LNCAP (cell line): ENCODE data around the gene RNLS.

Experiments used
- TF ChIP-seq, protein P1 (sequence below): fragments of 450-650 bp; IDR thresholded peaks from 2 replicates; pipeline ENCODE4 v1.5.1; 2017; ENCODE audit warnings: mild to moderate bottlenecking

The RNLS gene

DNA sequence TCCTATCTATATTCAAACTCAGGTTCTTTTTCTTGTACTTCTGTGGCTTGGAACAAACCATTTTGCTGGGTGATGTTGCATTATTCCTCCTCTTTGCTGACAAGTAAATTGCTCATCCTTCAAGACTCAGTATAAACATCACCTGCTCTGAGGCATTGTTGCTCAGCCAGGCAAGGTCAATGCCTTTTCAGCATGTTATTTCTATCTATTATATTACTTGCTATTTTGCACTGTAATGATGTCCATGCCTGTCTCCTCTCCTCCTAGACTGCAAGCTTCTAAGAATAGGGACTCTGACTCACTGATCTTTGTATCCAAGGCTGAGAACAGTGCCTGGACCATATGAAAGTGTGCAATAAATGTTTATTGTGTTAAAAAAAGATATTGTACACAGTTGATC lies 293.8 kb downstream of the RNLS start:
- TF ChIP-seq, protein P1, sequence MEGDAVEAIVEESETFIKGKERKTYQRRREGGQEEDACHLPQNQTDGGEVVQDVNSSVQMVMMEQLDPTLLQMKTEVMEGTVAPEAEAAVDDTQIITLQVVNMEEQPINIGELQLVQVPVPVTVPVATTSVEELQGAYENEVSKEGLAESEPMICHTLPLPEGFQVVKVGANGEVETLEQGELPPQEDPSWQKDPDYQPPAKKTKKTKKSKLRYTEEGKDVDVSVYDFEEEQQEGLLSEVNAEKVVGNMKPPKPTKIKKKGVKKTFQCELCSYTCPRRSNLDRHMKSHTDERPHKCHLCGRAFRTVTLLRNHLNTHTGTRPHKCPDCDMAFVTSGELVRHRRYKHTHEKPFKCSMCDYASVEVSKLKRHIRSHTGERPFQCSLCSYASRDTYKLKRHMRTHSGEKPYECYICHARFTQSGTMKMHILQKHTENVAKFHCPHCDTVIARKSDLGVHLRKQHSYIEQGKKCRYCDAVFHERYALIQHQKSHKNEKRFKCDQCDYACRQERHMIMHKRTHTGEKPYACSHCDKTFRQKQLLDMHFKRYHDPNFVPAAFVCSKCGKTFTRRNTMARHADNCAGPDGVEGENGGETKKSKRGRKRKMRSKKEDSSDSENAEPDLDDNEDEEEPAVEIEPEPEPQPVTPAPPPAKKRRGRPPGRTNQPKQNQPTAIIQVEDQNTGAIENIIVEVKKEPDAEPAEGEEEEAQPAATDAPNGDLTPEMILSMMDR = no peak

DNA sequence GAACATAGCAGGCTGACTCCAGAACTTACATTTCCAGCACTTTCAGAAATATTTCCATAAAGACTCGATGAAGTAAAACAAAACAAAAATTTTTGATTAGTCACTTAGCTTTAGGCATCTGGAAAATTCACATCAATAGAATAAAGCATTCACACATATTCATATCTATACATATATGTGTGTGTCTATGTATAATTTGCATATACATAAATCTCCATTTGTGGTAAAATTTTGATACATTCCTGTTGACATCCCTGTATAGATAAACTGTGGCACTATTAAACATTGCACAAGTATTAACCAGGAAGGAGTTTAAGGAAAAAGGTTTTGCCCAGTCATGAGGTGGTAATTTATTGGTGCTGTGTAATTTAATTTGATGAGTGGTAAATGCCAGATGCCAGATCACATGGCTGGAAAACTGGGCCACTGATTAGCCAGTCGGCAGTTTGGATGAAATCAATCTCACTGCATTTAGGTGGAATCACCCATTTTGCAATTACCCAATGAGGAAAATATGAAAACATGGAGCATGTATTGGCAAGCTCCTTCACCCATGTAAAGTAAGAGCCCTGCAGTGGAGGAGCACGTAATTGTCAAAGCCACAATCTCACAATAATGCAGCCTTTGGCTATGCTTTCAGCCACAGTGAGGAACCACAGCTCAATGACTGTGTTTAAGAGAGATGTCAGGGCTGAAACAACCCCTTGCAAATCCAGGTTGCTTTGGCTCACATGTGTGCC lies 294.6 kb downstream of the RNLS start:
- TF ChIP-seq, protein P1 = no peak

DNA sequence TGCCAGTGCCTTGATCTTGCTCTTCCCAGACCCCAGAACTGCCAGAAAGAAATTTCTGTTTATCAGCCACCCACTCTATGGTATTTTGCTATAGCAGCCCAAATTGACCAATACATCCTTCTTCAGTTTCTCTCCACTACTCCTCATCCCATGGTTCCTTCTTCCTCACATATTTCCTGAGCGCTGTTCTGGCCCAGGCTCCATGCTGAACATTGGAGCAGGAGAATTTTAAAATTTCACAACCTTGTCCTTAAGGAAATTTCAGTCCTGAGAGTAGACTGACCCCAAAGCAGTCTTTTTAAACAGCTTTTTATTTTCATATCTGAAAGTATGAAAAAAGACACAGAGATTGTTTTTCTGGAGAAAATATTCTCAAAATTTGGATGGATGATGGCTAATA lies 297.1 kb downstream of the RNLS start:
- TF ChIP-seq, protein P1 = no peak

DNA sequence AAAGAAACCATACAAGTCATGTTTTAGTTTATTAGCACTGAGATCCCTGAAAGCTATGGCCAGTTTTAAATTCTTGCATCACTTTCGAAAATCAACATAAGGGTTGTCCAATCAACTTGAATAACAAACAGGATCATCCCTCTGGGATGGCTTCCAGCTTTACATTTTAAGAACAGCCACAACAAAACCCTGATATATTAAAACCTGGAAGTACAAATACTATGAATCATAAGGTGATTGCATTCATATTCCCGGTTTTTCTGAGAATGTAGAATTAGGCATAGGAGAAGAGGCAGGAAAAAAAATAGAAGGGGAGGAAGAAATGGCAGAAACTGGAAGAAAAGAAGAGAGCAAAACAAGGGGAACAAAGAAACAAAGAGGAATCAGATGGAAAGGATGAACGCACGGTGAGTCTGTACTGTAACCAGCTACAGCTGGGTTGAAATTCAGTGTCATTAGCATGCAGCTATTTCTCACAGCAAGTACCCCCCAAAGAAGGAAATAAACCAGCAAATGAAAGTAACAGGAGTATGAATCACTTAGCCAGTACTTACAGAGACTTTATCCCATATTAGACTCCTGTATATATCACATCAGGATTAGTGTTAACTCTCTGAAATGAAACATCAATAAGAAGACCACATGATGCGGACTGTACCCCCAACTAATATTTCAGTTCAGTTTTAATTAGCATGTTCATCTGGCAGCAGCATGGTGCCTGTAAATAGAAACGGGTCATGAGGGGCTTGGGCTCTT lies 301.3 kb downstream of the RNLS start:
- TF ChIP-seq, protein P1 = no peak

DNA sequence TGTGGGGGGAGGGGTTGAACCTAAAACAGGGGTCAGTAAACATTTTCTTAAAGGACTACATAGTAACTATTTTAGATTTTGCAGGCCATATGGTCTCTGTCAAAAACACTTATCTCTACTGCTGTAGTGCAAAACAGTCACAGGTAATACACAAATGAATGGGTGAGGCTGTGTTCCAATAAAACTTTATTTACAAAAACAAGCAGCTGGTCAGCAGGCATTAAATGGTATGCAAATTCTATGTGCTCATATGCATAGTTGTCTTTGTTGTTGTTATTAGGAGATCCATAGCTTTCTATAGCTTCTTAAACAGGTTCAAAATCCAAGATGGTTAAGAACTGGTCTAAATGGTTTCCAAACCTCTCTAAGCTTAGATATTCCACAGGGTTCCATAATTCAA lies 302.6 kb downstream of the RNLS start:
- TF ChIP-seq, protein P1 = no peak

DNA sequence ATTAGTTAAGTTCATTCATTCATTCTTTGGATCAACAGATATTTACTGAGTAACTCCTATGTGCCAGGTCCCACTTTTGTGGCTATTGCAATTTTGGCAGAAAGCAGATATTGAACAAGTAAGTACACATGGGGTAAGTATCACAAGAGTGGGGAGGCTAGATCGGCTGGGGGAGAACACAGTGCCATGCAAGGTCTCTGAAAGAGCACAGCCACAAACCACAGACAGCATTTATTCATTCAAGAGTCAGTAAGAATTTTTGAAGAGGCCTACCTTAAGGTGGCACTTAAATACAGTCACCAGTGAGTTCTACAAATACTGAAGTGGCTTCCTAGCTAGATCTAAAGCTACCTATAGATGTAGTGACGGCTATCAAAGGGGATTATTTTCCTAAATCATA lies 304.2 kb downstream of the RNLS start:
- TF ChIP-seq, protein P1 = no peak

DNA sequence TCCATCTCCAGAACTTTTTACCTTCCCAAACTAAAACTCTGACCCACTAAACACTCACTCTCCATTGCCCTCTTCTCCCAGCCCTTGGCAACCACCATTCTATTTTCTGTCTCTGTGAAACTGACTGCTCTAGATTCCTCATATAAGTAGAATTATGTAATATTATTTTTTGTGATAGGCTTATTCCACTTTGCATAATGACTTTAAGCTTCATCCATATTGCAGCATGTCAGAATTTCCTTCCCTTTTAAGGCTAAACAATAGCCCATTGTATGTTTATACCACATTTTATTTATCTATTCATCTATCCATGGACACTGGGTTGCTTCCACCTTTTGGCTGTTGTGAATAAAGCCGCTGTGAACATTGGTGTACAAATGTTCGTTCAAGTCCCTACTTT lies 308.8 kb downstream of the RNLS start:
- TF ChIP-seq, protein P1 = no peak
